GM10266 (cell line): ENCODE data around the gene GRAMD1B.

ENCODE experiments used
- DNase-seq: peaks from one replicate; pipeline ENCODE4 v3.0.0; 2012; ENCODE audit errors: extremely low spot score
- CTCF ChIP-seq: IDR thresholded peaks from 2 replicates; pipeline ENCODE4 v1.5.1; 2012; ENCODE audit warnings: mild to moderate bottlenecking, low read depth; ENCODE audit not compliant: control insufficient read depth, insufficient read depth; ENCODE audit errors: missing control alignments

Gene GRAMD1B

DNA sequence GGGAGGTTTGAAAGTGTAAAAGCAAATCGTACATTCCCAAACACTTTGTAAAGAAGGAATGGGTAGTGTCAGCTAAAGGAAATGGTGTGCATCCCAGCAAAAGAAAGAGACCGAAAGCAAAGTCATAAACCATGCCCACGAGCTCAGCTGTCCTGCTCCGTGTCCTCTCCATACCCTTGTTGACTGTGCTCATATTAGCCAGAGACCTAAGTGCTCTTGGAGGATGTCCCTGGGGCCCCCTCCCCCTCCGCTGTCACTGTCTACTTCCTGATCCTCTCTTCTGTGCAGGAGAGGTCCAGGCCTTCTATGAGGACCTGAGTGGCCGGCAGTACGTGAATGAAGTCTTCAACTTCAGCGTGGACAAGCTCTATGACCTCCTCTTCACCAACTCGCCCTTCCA is 178.3 kb downstream of the GRAMD1B start:
- TF ChIP-seq CTCF: no peak
- no peak for DNase-seq

- no peak for TF ChIP-seq CTCF
- DNase-seq: no peak
These were observed 178.9 kb downstream of the GRAMD1B start for GRCh38 chr11:123608945-123609344.

DNA sequence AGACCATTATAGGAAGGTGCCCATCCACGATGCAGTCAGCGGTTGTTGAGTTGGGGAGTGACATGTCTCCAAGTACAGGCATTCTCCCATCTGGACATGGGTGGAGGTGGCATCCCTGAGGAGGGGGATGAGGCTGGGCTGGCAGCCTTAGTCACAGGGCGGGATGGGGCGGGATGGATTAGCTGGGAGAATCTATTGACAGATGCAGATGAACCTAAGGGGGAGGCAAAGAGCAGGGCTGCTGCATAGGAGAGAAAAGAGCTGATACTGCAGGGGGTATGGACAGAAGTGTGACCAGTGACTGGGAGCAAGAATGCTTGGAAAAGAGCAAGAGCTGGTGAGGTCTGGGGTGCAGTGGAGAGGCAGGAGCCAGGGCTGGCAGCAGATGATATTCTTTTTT is 181.6 kb downstream of the GRAMD1B start:
- no peak for DNase-seq
- TF ChIP-seq CTCF: no peak

DNA sequence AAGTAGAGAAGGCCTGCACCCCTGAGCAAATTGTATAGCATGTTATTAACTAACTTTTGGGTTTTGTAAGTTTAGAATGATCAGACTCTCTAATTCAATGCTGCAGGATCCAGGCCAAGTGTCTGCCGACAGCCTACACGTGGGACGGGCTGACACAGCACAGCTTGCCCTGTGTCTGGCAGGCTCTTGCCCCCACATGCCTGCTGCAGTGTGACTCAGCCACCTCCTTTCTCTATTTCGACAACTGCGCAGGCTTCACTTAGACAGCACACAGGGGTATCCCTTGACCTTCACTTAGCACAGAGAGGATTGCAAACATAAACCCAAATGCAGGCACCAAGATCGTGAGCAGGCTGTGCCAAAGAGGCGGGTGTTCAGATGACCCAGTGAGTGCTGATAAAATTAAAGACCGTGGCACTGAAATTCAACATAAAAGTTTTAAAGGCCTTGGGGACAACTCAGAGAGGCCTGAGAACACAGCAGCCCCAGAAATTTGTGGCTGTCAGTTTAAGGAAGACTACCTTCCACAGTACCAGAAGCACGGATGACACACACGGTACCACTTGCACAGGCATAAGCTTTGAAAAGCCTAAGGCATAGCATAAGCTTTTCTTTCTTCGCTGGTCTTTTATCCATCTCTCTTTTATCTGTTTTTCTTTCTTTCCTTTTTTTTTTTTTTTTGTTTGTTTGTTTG is 186.6 kb downstream of the GRAMD1B start:
- TF ChIP-seq CTCF: no peak
- DNase-seq: no peak

- no peak for DNase-seq
- no peak for TF ChIP-seq CTCF
These were observed 192.5 kb downstream of the GRAMD1B start for GRCh38 chr11:123622576-123622975.

DNA sequence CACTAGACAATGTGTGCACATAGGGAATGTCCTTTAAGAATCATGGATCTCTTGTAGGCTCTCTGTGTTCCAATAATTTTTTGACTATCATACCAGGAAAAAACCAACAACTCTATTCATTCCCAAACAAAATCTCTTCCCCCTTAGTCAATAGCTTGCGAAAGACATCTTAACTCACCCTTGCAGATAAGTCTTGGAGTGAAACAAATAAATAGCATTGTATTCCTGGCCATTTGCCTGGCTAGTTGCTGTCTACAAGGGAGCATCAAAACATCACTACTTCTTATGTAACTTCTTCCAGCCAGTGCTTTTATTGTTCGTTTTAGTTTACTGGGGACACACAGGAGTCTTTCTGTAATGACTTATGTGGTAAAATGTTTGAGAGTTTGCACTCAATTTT is 194.9 kb downstream of the GRAMD1B start:
- TF ChIP-seq CTCF: no peak
- DNase-seq: no peak

DNA sequence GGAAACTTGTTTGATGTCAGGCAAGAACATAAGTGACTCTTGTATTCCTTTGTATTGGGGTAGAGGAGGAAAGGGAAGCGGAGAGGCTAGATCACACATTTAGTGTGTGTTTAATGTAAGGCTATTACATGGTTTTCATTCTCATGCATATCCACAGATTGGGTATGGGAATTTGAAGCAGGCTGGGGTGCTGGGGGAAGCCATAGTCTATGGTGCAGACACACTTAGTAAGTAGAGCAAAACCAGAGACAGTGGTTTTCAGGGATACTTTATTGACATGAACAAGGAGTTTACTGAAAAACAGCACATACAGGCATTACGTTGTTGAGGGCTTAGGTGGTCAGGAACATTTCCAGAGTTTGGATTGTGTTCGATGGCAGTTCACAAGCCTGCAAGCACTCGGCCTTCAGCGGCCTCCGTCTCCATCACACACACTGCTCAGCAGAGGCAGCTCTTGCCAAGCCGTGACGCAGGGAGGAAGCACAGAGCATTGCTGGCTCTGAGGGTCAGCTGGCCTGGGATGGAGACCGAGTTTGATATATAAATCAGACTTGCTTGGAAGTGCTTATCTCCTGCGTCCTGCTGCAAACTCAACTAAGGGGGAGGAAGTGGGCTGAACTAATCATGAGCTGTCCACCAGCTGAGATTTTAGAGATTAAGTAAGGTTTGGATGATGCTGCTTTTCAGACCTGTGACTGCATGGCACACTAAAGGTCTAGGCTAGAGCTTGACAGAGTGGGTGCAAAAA is 199.0 kb downstream of the GRAMD1B start:
- no peak for TF ChIP-seq CTCF
- no peak for DNase-seq
